RPMI8226 (cell line): Measurements from ENCODE around the gene OSGIN1.
"Not testable (repeated sequence)": the region's sequence is repeated elsewhere in the genome, so short reads cannot be mapped to it uniquely, and the experiment has no call there.

Experiments used
- DNase-seq: peaks from one replicate; pipeline ENCODE4 v3.0.0-alpha.2; 2015

OSGIN1 gene

DNA sequence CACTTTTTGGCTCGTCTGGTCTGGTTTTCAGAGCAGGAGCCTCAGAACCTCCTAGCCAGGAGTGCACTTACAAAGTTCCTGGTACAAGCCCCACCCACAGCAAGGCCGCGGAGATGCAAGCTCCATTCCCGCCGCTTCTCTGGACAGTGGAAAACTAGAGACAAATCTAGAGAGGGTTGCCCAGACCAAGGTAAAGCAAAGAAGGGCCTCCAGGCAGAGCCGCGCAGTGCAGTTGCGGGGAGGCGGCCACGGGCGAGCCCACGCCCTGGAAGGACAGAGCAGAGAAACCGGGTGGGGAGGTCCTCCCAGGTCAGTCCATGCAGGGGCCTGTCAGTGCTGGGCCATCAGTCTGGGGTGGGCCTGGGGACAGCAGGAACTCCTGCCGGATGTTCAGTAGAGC, 11.0 kb upstream of the OSGIN1 start:
- DNase-seq = no peak

- DNase-seq = no peak
Measured at GRCh38 chr16:83942815-83943515, 10.1 kb upstream of the OSGIN1 start.

- DNase-seq = no peak
Measured at GRCh38 chr16:83943516-83944050, 9.5 kb upstream of the OSGIN1 start.

GRCh38 chr16:83945587-83945986, 7.5 kb upstream of the OSGIN1 start:
- no peak for DNase-seq

DNA sequence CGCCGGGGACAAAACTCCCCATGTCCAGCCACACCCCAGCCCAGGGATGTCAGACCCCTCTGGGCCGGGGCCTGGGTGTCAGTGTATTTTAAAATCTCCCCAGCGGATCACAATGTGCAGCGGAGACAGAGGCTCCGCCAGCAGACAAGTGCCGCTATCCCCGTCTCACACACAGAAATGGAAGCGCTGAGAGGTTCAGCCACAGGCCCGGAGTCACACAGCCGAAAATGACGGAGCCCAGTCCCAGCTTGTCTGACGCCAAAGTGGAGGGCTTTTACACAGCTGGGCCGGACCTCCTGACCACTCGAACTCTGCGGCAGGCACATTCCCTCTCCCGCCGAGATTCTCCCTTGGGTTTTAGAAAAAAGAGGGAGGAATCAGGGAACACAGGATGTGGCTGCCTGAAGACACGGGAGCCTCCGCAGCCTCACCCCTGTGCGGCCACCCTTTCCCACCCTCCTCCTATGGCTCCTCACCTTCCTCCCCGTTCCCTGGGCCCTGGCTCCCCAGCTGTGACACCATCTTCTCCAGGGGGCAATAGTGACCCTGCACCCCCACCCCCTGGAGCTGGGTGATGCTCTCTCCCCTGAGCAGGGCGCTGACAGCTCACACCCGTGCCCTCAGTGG, 6.8 kb upstream of the OSGIN1 start:
- DNase-seq = no peak

DNA sequence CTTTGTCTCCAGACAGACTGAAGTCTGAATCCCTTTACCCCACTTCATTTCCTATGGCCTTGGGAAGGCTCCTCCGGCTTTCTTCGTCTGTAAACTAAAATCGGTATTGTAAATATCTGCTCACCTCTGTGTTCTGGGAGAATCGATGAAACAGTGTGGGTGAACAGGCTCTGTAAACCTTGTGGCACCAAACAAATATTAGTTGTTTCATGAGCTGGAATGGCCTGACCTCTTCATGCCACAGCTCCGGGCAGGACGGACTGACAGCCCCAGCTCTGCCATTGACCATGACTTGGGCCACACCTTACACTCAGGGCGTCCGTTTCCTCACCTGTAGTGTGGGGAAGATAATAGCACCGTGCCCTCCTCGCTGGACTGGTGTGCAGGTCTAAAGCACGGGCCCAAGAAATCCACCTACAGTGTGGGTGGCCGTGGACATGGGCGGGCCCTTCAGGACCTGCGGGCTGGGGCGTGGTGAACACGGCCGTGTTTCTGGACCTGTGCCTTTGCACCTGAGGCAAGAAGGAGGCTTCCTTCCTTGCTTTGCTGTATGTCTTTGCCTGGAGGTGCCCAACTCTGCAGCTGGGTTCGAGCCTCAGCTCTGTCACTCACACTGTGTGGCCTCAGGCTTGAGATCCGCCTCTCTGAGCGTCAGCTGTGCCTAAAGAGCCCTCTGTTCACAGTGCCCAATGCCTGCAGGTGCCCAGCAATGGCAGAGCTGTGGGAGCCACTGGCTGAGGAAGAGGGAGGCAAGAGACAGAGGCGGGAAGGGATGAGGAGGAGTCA, 6.1 kb upstream of the OSGIN1 start:
- DNase-seq = no peak

- no peak for DNase-seq
Measured at GRCh38 chr16:83947642-83948234, 5.3 kb upstream of the OSGIN1 start.

- no peak for DNase-seq
Measured at GRCh38 chr16:83948914-83949723, 3.9 kb upstream of the OSGIN1 start.

- no peak for DNase-seq
Measured at GRCh38 chr16:83949724-83950001, 3.4 kb upstream of the OSGIN1 start.

GRCh38 chr16:83950862-83951399, 2.1 kb upstream of the OSGIN1 start:
- not testable (repeated sequence) for DNase-seq

DNA sequence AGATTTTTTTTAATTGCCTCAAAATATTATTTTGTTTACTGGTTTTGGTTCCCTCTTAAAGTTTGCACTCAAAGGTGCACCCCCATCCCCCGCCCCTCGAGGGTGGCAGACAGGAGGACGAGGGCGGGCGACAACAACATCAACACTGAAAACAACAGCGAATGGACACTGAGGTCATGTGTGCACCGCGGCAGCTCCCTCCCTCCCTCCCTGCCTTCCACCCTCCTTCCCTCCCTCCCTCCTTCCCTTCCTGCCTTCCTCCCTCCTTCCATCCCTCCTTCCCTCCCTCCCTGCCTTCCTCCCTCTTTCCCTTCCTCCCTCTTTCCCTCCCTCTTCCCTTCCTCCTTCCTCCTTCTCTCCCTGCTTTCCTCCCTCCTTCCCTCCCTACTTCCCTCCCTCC, 1.5 kb upstream of the OSGIN1 start:
- DNase-seq = no peak

- DNase-seq = no peak
Measured at GRCh38 chr16:83952587-83952939, 477 bp upstream of the OSGIN1 start.

- DNase-seq = peak; percentile 78
Measured at GRCh38 chr16:83953796-83954576, 946 bp downstream of the OSGIN1 start.

GRCh38 chr16:83954577-83955016, 1.6 kb downstream of the OSGIN1 start:
- peak; percentile 16 for DNase-seq

GRCh38 chr16:83955218-83956130, 2.4 kb downstream of the OSGIN1 start:
- DNase-seq = no peak

- peak; percentile 68 for DNase-seq
Measured at GRCh38 chr16:83956336-83957289, 3.6 kb downstream of the OSGIN1 start.

GRCh38 chr16:83957296-83957855, 4.3 kb downstream of the OSGIN1 start:
- no peak for DNase-seq

GRCh38 chr16:83958137-83958845, 5.3 kb downstream of the OSGIN1 start:
- DNase-seq = no peak
